Measurements from ENCODE around the gene KRTAP4-6. TPM values are rescaled to one million over a fixed set of nuclear protein-coding genes. Genes with fewer than 3 reads are reported as not detected.
"Not testable (repeated sequence)": the region's sequence is repeated elsewhere in the genome, so short reads cannot be mapped to it uniquely, and the experiment has no call there.

The KRTAP4-6 gene
- total and polyA plus RNA-seq, 4 donors, result not detected

- intact Hi-C loops (cut with DNase I), result no loop called here
- no peak for ATAC-seq (ENCODE audit: low FRiP score)
- WGBS, 2 donors, result 76 to 77% methylated on average over 3 of the region's 3 CpGs
Observed at GRCh38 chr17:41176744-41177387, 36.5 kb upstream of the KRTAP4-6 start.

GRCh38 chr17:41171886-41172285 is 31.5 kb upstream of the KRTAP4-6 start:
- 61 to 68% methylated on average over 2 of the region's 2 CpGs for WGBS, 2 donors
- Histone ChIP-seq H3K36me3 (ENCODE audit: control insufficient read depth in 1 of 2, insufficient read depth in 2 of 2, low read length in 1 of 2) (no peaks in the 10 kb centered on the region), H3K27me3 (ENCODE audit: control insufficient read depth in 1 of 2, insufficient read depth in 2 of 2, low read length in 1 of 2) (no peaks in the 10 kb centered on the region), H3K4me1 (ENCODE audit: control insufficient read depth in 1 of 2, insufficient read depth in 2 of 2, low read length in 2 of 2) (no peaks in the 10 kb centered on the region), H3K27ac (ENCODE audit: low read depth in 1 of 2, low read length in 2 of 2) (no peak overlapping the region), H3K4me3 (ENCODE audit: low read length in 2 of 2) (no peak overlapping the region), H3K9me3 (ENCODE audit: control insufficient read depth, low read length) (peaks cover 3% of the 10 kb centered on the region)
- intact Hi-C loops (cut with DNase I), result no loop called here
- ATAC-seq (ENCODE audit: low FRiP score) (no peak), DNase-seq (no peak)

More at GRCh38 chr17:41176744-41177387, 36.5 kb upstream of the KRTAP4-6 start:
- peaks cover 3% of the 10 kb centered on the region for H3K9me3 ChIP-seq (ENCODE audit: control insufficient read depth, low read length)
- H3K4me3 ChIP-seq (ENCODE audit: low read length in 2 of 2), result no peak overlapping the region
- no peaks in the 10 kb centered on the region for H3K36me3 ChIP-seq (ENCODE audit: control insufficient read depth in 1 of 2, insufficient read depth in 2 of 2, low read length in 1 of 2)
- peaks cover 0 to 1% of the 10 kb centered on the region in 2 donors for H3K4me1 ChIP-seq (ENCODE audit: control insufficient read depth in 1 of 2, insufficient read depth in 2 of 2, low read length in 2 of 2)
- no peak overlapping the region for H3K27ac ChIP-seq (ENCODE audit: low read depth in 1 of 2, low read length in 2 of 2)
- no peak for DNase-seq
- no peaks in the 10 kb centered on the region for H3K27me3 ChIP-seq (ENCODE audit: control insufficient read depth in 1 of 2, insufficient read depth in 2 of 2, low read length in 1 of 2)

GRCh38 chr17:41168121-41168520 is 27.8 kb upstream of the KRTAP4-6 start, which contains the start of gene KRTAP4-3:
Gene KRTAP4-3 (minus strand): TSS chr17:41168221. CDS start chr17:41168172, 49 bp downstream.
- H3K9me3 ChIP-seq (ENCODE audit: control insufficient read depth, low read length), result peaks cover 1% of the 10 kb centered on the region
- no peaks in the 10 kb centered on the region for H3K4me1 ChIP-seq (ENCODE audit: control insufficient read depth in 1 of 2, insufficient read depth in 2 of 2, low read length in 2 of 2)
- H3K27me3 ChIP-seq (ENCODE audit: control insufficient read depth in 1 of 2, insufficient read depth in 2 of 2, low read length in 1 of 2), result no peaks in the 10 kb centered on the region
- DNase-seq (no peak), ATAC-seq (ENCODE audit: low FRiP score) (no peak)
- H3K36me3 ChIP-seq (ENCODE audit: control insufficient read depth in 1 of 2, insufficient read depth in 2 of 2, low read length in 1 of 2), result no peaks in the 10 kb centered on the region
- H3K4me3 ChIP-seq (ENCODE audit: low read length in 2 of 2), result no peak within 1 kb of the TSS
- intact Hi-C loops (cut with DNase I), result no loop called here
- WGBS, 2 donors, result 53 to 80% methylated on average over 1 of the region's 1 CpG
- no peak within 1 kb of the TSS for H3K27ac ChIP-seq (ENCODE audit: low read depth in 1 of 2, low read length in 2 of 2)

GRCh38 chr17:41167561-41167960 is 27.2 kb upstream of the KRTAP4-6 start:
- WGBS, 2 donors, result 76 to 81% methylated on average over 7 of the region's 7 CpGs
- H3K9me3 ChIP-seq (ENCODE audit: control insufficient read depth, low read length), result peaks cover 1% of the 10 kb centered on the region
- DNase-seq (peak in 1 of 2 donors; percentile 21), ATAC-seq (ENCODE audit: low FRiP score) (no peak)
- H3K4me3 ChIP-seq (ENCODE audit: low read length in 2 of 2), result no peak overlapping the region
- no peak overlapping the region for H3K27ac ChIP-seq (ENCODE audit: low read depth in 1 of 2, low read length in 2 of 2)
- intact Hi-C loops (cut with DNase I), result no loop called here
- H3K4me1 ChIP-seq (ENCODE audit: control insufficient read depth in 1 of 2, insufficient read depth in 2 of 2, low read length in 2 of 2), result no peaks in the 10 kb centered on the region
- H3K36me3 ChIP-seq (ENCODE audit: control insufficient read depth in 1 of 2, insufficient read depth in 2 of 2, low read length in 1 of 2), result no peaks in the 10 kb centered on the region
- H3K27me3 ChIP-seq (ENCODE audit: control insufficient read depth in 1 of 2, insufficient read depth in 2 of 2, low read length in 1 of 2), result no peaks in the 10 kb centered on the region

GRCh38 chr17:41163828-41164227 is 23.5 kb upstream of the KRTAP4-6 start:
- Histone ChIP-seq H3K36me3 (ENCODE audit: control insufficient read depth in 1 of 2, insufficient read depth in 2 of 2, low read length in 1 of 2) (no peaks in the 10 kb centered on the region), H3K9me3 (ENCODE audit: control insufficient read depth, low read length) (no peaks in the 10 kb centered on the region), H3K4me3 (ENCODE audit: low read length in 2 of 2) (no peak overlapping the region), H3K27me3 (ENCODE audit: control insufficient read depth in 1 of 2, insufficient read depth in 2 of 2, low read length in 1 of 2) (no peaks in the 10 kb centered on the region), H3K27ac (ENCODE audit: low read depth in 1 of 2, low read length in 2 of 2) (no peak overlapping the region), H3K4me1 (ENCODE audit: control insufficient read depth in 1 of 2, insufficient read depth in 2 of 2, low read length in 2 of 2) (no peaks in the 10 kb centered on the region)
- ATAC-seq (ENCODE audit: low FRiP score) (no peak), DNase-seq (no peak)
- 65 to 71% methylated on average over 7 of the region's 7 CpGs for WGBS, 2 donors
- intact Hi-C loops (cut with DNase I), result no loop called here

- WGBS, 2 donors, result 83 to 100% methylated on average over 1 of the region's 1 CpG
- no peak within 1 kb of the TSS for H3K27ac ChIP-seq (ENCODE audit: low read depth in 1 of 2, low read length in 2 of 2)
- no peaks in the 10 kb centered on the region for H3K4me1 ChIP-seq (ENCODE audit: control insufficient read depth in 1 of 2, insufficient read depth in 2 of 2, low read length in 2 of 2)
- DNase-seq, result no peak
- no peaks in the 10 kb centered on the region for H3K36me3 ChIP-seq (ENCODE audit: control insufficient read depth in 1 of 2, insufficient read depth in 2 of 2, low read length in 1 of 2)
- no peaks in the 10 kb centered on the region for H3K27me3 ChIP-seq (ENCODE audit: control insufficient read depth in 1 of 2, insufficient read depth in 2 of 2, low read length in 1 of 2)
- intact Hi-C loops (cut with DNase I), result no loop called here
- no peak within 1 kb of the TSS for H3K4me3 ChIP-seq (ENCODE audit: low read length in 2 of 2)
- no peak for ATAC-seq (ENCODE audit: low FRiP score)
- H3K9me3 ChIP-seq (ENCODE audit: control insufficient read depth, low read length), result no peaks in the 10 kb centered on the region
Observed at GRCh38 chr17:41160648-41161047, 20.3 kb upstream of the KRTAP4-6 start, which contains the start of gene KRTAP4-4. Gene KRTAP4-4 (minus strand): TSS chr17:41160748. CDS start chr17:41160691, 57 bp downstream.

- WGBS, 2 donors, result 85 to 94% methylated on average over 2 to 3 of the region's 3 CpGs
- peak in 1 of 2 donors; percentile 52 for DNase-seq
- H3K27ac ChIP-seq (ENCODE audit: low read depth in 1 of 2, low read length in 2 of 2); H3K36me3 ChIP-seq (ENCODE audit: control insufficient read depth in 1 of 2, insufficient read depth in 2 of 2, low read length in 1 of 2); intact Hi-C loops (cut with DNase I); H3K9me3 ChIP-seq (ENCODE audit: control insufficient read depth, low read length); H3K27me3 ChIP-seq (ENCODE audit: control insufficient read depth in 1 of 2, insufficient read depth in 2 of 2, low read length in 1 of 2); H3K4me3 ChIP-seq (ENCODE audit: low read length in 2 of 2); ATAC-seq (ENCODE audit: low FRiP score); H3K4me1 ChIP-seq (ENCODE audit: control insufficient read depth in 1 of 2, insufficient read depth in 2 of 2, low read length in 2 of 2): not testable (repeated sequence)
Observed at GRCh38 chr17:41160190-41160589, 19.8 kb upstream of the KRTAP4-6 start.

GRCh38 chr17:41153856-41154255 is 13.5 kb upstream of the KRTAP4-6 start:
- no peaks in the 10 kb centered on the region for H3K27me3 ChIP-seq (ENCODE audit: control insufficient read depth in 1 of 2, insufficient read depth in 2 of 2, low read length in 1 of 2)
- H3K27ac ChIP-seq (ENCODE audit: low read depth in 1 of 2, low read length in 2 of 2), result no peak overlapping the region
- intact Hi-C loops (cut with DNase I), result no loop called here
- 34 to 35% methylated on average over 2 of the region's 2 CpGs for WGBS, 2 donors
- no peaks in the 10 kb centered on the region for H3K9me3 ChIP-seq (ENCODE audit: control insufficient read depth, low read length)
- no peak overlapping the region for H3K4me3 ChIP-seq (ENCODE audit: low read length in 2 of 2)
- H3K36me3 ChIP-seq (ENCODE audit: control insufficient read depth in 1 of 2, insufficient read depth in 2 of 2, low read length in 1 of 2), result no peaks in the 10 kb centered on the region
- H3K4me1 ChIP-seq (ENCODE audit: control insufficient read depth in 1 of 2, insufficient read depth in 2 of 2, low read length in 2 of 2), result no peaks in the 10 kb centered on the region
- ATAC-seq (ENCODE audit: low FRiP score) (no peak), DNase-seq (no peak)

- Histone ChIP-seq H3K36me3 (ENCODE audit: control insufficient read depth in 1 of 2, insufficient read depth in 2 of 2, low read length in 1 of 2) (no peaks in the 10 kb centered on the region), H3K4me1 (ENCODE audit: control insufficient read depth in 1 of 2, insufficient read depth in 2 of 2, low read length in 2 of 2) (no peaks in the 10 kb centered on the region), H3K4me3 (ENCODE audit: low read length in 2 of 2) (no peak overlapping the region), H3K27ac (ENCODE audit: low read depth in 1 of 2, low read length in 2 of 2) (no peak overlapping the region), H3K27me3 (ENCODE audit: control insufficient read depth in 1 of 2, insufficient read depth in 2 of 2, low read length in 1 of 2) (no peaks in the 10 kb centered on the region), H3K9me3 (ENCODE audit: control insufficient read depth, low read length) (no peaks in the 10 kb centered on the region)
- DNase-seq (no peak), ATAC-seq (ENCODE audit: low FRiP score) (no peak)
- 59 to 69% methylated on average over 2 of the region's 2 CpGs for WGBS, 2 donors
- intact Hi-C loops (cut with DNase I), result no loop called here
Observed at GRCh38 chr17:41151525-41151924, 11.2 kb upstream of the KRTAP4-6 start.

All from aorta (tissue), 5 donors.